Fibroblast of lung (primary cell): ENCODE measurements around the gene TRPV4. TPM values are rescaled to one million over a fixed set of nuclear protein-coding genes. Genes with fewer than 3 reads are reported as not detected.
A peak's percentile ranks its signal among the peaks of the same experiment; 100 is the strongest.

ENCODE experiments used
- DNase-seq, 2 donors: peaks; one replicate each; pipeline versions ENCODE4 v3.0.0 to v3.0.0-alpha.2; 2010; ENCODE audit warnings: low read depth in 2 of 2
- H2AFZ ChIP-seq: 2 replicates; pipeline ENCODE4 v1.5.1; 2012; ENCODE audit warnings: low read length, control low read depth, inconsistent platforms
- H3K27ac ChIP-seq: 2 replicates; pipeline ENCODE4 v1.5.1; 2011; ENCODE audit warnings: low read length, control low read depth; ENCODE audit not compliant: insufficient read depth
- H3K27me3 ChIP-seq: 2 replicates; pipeline ENCODE4 v1.5.1; 2011; ENCODE audit warnings: mild to moderate bottlenecking, low read length; ENCODE audit not compliant: control insufficient read depth, insufficient read depth
- H3K36me3 ChIP-seq: 2 replicates; pipeline ENCODE4 v1.5.1; 2011; ENCODE audit warnings: low read length; ENCODE audit not compliant: control insufficient read depth, insufficient read depth
- H3K4me1 ChIP-seq: 2 replicates; pipeline ENCODE4 v1.5.1; 2011; ENCODE audit warnings: low read length; ENCODE audit not compliant: control insufficient read depth, insufficient read depth; ENCODE audit errors: extremely low read depth
- H3K4me2 ChIP-seq: 2 replicates; pipeline ENCODE4 v1.5.1; 2011; ENCODE audit warnings: low read length, control low read depth; ENCODE audit not compliant: insufficient read depth; ENCODE audit errors: extremely low read depth
- H3K4me3 ChIP-seq, 4 experiments: fragments of 200-600 bp in 1 of 4; sonication (generic) in 1 of 4; replicated peaks in 1 of 4; 2 replicates each; pipeline ENCODE4 v1.5.1; 2011 to 2016; ENCODE audit warnings: low read length in 4 of 4, low read depth in 3 of 4, mild to moderate bottlenecking in 3 of 4, control low read depth in 2 of 4, inconsistent platforms in 1 of 4, mixed read lengths in 1 of 4; ENCODE audit not compliant: insufficient read depth in 1 of 4; ENCODE audit errors: control extremely low read depth in 1 of 4
- H3K79me2 ChIP-seq: 2 replicates; pipeline ENCODE4 v1.5.1; 2012; ENCODE audit warnings: mild to moderate bottlenecking, low read length, inconsistent platforms; ENCODE audit not compliant: control insufficient read depth, insufficient read depth
- H3K9ac ChIP-seq: 2 replicates; pipeline ENCODE4 v1.5.1; 2011; ENCODE audit warnings: mild to moderate bottlenecking, low read length, control low read depth; ENCODE audit not compliant: insufficient read depth
- H3K9me3 ChIP-seq: 2 replicates; pipeline ENCODE4 v1.5.1; 2012; ENCODE audit warnings: low read depth, low read length; ENCODE audit not compliant: control insufficient read depth, insufficient read depth
- H4K20me1 ChIP-seq: 2 replicates; pipeline ENCODE4 v1.5.1; 2011; ENCODE audit warnings: low read length; ENCODE audit not compliant: control insufficient read depth, insufficient read depth; ENCODE audit errors: extremely low read depth
- EZH2 ChIP-seq: IDR thresholded peaks from 2 replicates; pipeline ENCODE4 v1.5.1; 2012; ENCODE audit warnings: low read length, control low read depth, mild to moderate bottlenecking; ENCODE audit errors: missing control alignments
- polyA plus RNA-seq, 2 donors: library from polyadenylated mRNA; depleted of rRNA in 1 of 2; stranded (reverse) in 1 of 2; unstranded in 1 of 2; fragments of >200 nt; gene quantifications; 2 replicates each; pipeline ENCODE4 v1.2.1, GENCODE V29; 2011 to 2012; ENCODE audit warnings: missing spikeins in 1 of 2
- total RNA-seq: library from RNA; depleted of rRNA; stranded (reverse); fragments of >200 nt; gene quantifications from 2 replicates; pipeline ENCODE4 v1.2.1, GENCODE V29; 2014
- TF ChIP-seq, protein P1 (sequence below), 2 donors: IDR thresholded peaks in 1 of 2; conservative IDR thresholded peaks in 1 of 2; 1 replicate in 1 of 2; 2 replicates in 1 of 2; pipeline ENCODE4 v1.5.1; 2011 to 2012; ENCODE audit warnings: low read length in 2 of 2, control low read depth in 1 of 2, inconsistent platforms in 1 of 2, low read depth in 1 of 2, mild to moderate bottlenecking in 1 of 2

Gene TRPV4
- total and polyA plus RNA-seq, 2 donors (not counting 1 experiment from before 2014, with no cell fraction given): 0.66 to 0.83 TPM

DNA sequence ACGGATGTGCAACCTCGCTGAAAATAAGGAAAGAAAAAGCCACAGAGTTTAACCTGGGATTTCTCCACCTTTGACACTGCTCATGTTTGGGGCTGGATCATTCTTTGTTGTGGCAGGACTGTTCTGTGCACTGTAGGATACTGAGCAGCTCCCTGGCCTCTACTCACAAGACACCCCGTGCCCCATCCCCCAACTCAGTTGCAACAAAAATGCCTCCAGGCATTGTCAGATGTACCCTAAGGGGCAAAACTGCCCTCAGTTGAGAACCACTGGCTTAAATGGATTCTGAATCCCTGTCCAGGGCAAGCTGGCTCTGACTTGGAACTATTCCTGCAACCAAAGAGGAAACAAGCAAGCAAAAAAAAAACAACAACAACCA lies 45.0 kb upstream of the TRPV4 start:
- no peak overlapping the region for H3K4me3 ChIP-seq
- peak overlapping the region; percentile 94 for H3K4me2 ChIP-seq
- H3K9me3 ChIP-seq: no peaks in the 10 kb centered on the region
- H3K27me3 ChIP-seq: no peaks in the 10 kb centered on the region
- TF ChIP-seq EZH2: no peak
- TF ChIP-seq, protein P1, sequence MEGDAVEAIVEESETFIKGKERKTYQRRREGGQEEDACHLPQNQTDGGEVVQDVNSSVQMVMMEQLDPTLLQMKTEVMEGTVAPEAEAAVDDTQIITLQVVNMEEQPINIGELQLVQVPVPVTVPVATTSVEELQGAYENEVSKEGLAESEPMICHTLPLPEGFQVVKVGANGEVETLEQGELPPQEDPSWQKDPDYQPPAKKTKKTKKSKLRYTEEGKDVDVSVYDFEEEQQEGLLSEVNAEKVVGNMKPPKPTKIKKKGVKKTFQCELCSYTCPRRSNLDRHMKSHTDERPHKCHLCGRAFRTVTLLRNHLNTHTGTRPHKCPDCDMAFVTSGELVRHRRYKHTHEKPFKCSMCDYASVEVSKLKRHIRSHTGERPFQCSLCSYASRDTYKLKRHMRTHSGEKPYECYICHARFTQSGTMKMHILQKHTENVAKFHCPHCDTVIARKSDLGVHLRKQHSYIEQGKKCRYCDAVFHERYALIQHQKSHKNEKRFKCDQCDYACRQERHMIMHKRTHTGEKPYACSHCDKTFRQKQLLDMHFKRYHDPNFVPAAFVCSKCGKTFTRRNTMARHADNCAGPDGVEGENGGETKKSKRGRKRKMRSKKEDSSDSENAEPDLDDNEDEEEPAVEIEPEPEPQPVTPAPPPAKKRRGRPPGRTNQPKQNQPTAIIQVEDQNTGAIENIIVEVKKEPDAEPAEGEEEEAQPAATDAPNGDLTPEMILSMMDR (conservative IDR thresholded peaks at IDR 0.05 in 1 of 2, IDR thresholded peaks at IDR 0.05 in 1 of 2; ENCODE audit: low read depth in 1 of 2, low read length in 2 of 2): no peak
- no peak overlapping the region for H3K27ac ChIP-seq
- H3K79me2 ChIP-seq: peaks cover 45% of the 10 kb centered on the region
- H4K20me1 ChIP-seq: no peaks in the 10 kb centered on the region
- DNase-seq: no peak
- no peak overlapping the region for H3K9ac ChIP-seq
- H3K4me1 ChIP-seq: peaks cover 7% of the 10 kb centered on the region
- H2AFZ ChIP-seq: no peak overlapping the region
- no peaks in the 10 kb centered on the region for H3K36me3 ChIP-seq

DNA sequence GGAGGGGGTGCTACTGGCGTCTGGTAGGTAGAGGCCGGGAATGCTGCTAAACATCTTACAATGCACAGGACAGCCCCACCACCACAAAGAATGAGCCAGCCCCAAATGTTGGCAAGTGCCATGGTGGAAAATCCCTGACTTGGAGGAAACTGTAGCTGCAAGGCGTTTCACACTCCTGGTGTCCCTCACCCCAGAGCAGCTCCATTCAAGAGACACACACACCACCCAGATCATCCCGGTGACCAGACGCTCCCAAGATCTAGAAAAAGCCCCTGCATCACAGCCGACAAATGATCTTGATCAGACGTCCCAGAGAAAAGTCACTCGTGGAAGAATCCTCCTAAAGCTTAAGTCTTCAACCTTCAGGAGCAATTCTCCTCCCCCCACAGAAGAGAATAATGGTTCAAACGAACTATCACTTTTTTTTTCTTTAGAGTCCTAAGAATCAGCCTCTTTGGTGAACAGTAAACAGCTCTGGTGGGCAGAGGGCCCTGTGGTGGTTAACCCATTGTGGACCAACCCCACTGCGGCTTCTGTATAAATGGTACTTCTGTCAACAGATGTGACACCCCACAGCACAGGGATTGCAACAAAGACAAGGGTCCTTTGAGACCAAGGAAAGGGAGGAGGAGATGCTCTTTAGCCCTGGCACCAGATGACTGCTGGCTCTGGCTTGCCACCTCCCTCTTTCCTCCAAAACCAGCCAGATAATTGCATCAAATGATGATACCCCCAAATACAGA lies 44.5 kb upstream of the TRPV4 start:
- TF ChIP-seq, protein P1 (conservative IDR thresholded peaks at IDR 0.05 in 1 of 2, IDR thresholded peaks at IDR 0.05 in 1 of 2; ENCODE audit: low read depth in 1 of 2, low read length in 2 of 2): no peak
- no peak for TF ChIP-seq EZH2
- H2AFZ ChIP-seq: no peak overlapping the region
- H3K36me3 ChIP-seq: no peaks in the 10 kb centered on the region
- H4K20me1 ChIP-seq: no peaks in the 10 kb centered on the region
- no peak for DNase-seq
- no peak overlapping the region for H3K4me3 ChIP-seq
- no peak overlapping the region for H3K9ac ChIP-seq
- peaks cover 45% of the 10 kb centered on the region for H3K79me2 ChIP-seq
- H3K4me1 ChIP-seq: peaks cover 7% of the 10 kb centered on the region
- H3K27ac ChIP-seq: no peak overlapping the region
- H3K9me3 ChIP-seq: no peaks in the 10 kb centered on the region
- peak overlapping the region; percentile 7 for H3K4me2 ChIP-seq
- no peaks in the 10 kb centered on the region for H3K27me3 ChIP-seq

DNA sequence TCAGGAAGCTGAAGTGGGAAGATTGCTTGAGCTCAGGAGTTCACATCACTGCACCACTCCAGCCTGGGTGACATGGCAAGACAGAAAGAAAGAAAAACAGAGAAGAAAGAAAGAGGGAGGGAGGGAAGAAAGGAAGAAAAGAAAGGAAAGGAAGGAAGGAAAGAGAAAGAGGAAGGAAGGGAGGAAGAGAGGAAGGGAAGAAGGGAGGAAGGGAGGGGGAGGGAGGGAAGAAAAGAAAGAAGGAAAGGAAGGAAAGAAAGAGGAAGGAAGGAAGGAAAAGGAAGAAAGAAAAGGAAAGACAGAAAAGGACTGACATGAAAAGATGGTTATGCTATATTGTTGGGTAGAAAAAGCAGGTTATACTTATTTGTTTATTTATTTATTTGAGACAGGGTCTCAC lies 43.2 kb upstream of the TRPV4 start:
- peaks cover 47% of the 10 kb centered on the region for H3K79me2 ChIP-seq
- no peak for TF ChIP-seq EZH2
- TF ChIP-seq, protein P1 (conservative IDR thresholded peaks at IDR 0.05 in 1 of 2, IDR thresholded peaks at IDR 0.05 in 1 of 2; ENCODE audit: low read depth in 1 of 2, low read length in 2 of 2): no peak

More for the DNA sequence above, 43.2 kb upstream of the TRPV4 start:
- no peak overlapping the region for H3K4me2 ChIP-seq
- no peaks in the 10 kb centered on the region for H3K9me3 ChIP-seq
- no peak overlapping the region for H3K4me3 ChIP-seq
- H3K27ac ChIP-seq: no peak overlapping the region
- H3K36me3 ChIP-seq: no peaks in the 10 kb centered on the region
- H4K20me1 ChIP-seq: no peaks in the 10 kb centered on the region
- no peak for DNase-seq
- H3K4me1 ChIP-seq: peaks cover 14% of the 10 kb centered on the region
- H2AFZ ChIP-seq: no peak overlapping the region
- no peaks in the 10 kb centered on the region for H3K27me3 ChIP-seq
- H3K9ac ChIP-seq: no peak overlapping the region
